M059J (cell line): ENCODE results near the gene USP34. TPM values are rescaled to one million over a fixed set of nuclear protein-coding genes. Genes with fewer than 3 reads are reported as not detected.
"Not testable (repeated sequence)": the region's sequence is repeated elsewhere in the genome, so short reads cannot be mapped to it uniquely, and the experiment has no call there.

Experiments
- DNase-seq: peaks from one replicate; pipeline ENCODE4 v3.0.0-alpha.2; 2012; ENCODE audit warnings: low read depth
- total RNA-seq: library from RNA; depleted of rRNA; stranded (reverse); fragments of >200 nt; shearing (Covaris generic); gene quantifications from 2 replicates; pipeline ENCODE4 v1.2.3, GENCODE V29; 2014

USP34 gene
- total RNA-seq, 1 experiment from 2014 or later = 60.7 TPM

- DNase-seq = no peak
Measured at GRCh38 chr2:61185231-61185728, 285.6 kb downstream of the USP34 start.

GRCh38 chr2:61184263-61184662 is 286.6 kb downstream of the USP34 start:
- no peak for DNase-seq

GRCh38 chr2:61183795-61184194 is 287.1 kb downstream of the USP34 start:
- no peak for DNase-seq

- no peak for DNase-seq
Measured at GRCh38 chr2:61182059-61182383, 288.9 kb downstream of the USP34 start.

GRCh38 chr2:61181382-61182058 is 289.4 kb downstream of the USP34 start:
- no peak for DNase-seq

GRCh38 chr2:61180686-61181085 is 290.2 kb downstream of the USP34 start:
- no peak for DNase-seq

- DNase-seq = peak; percentile 42
Measured at GRCh38 chr2:61179701-61180639, 290.9 kb downstream of the USP34 start.

GRCh38 chr2:61178603-61179545 is 292.0 kb downstream of the USP34 start:
- peak; percentile 14 for DNase-seq

- DNase-seq = peak; percentile 18
Measured at GRCh38 chr2:61177727-61178549, 292.9 kb downstream of the USP34 start.

- DNase-seq = peak; percentile 90
Measured at GRCh38 chr2:61176755-61177726, 293.8 kb downstream of the USP34 start.

GRCh38 chr2:61175036-61175435 is 295.9 kb downstream of the USP34 start:
- no peak for DNase-seq

GRCh38 chr2:61173116-61173515 is 297.8 kb downstream of the USP34 start:
- no peak for DNase-seq

GRCh38 chr2:61172671-61173070 is 298.2 kb downstream of the USP34 start:
- no peak for DNase-seq

- DNase-seq = no peak
Measured at GRCh38 chr2:61167579-61167978, 303.3 kb downstream of the USP34 start.

- DNase-seq = no peak
Measured at GRCh38 chr2:61165946-61166345, 304.9 kb downstream of the USP34 start.

GRCh38 chr2:61165082-61165481 is 305.8 kb downstream of the USP34 start:
- DNase-seq = not testable (repeated sequence)

- DNase-seq = no peak
Measured at GRCh38 chr2:61162721-61163120, 308.2 kb downstream of the USP34 start.

GRCh38 chr2:61161888-61162287 is 309.0 kb downstream of the USP34 start, which contains the start of gene C2orf74:
TSS of gene C2orf74 (plus strand) at chr2:61162188. CDS start at chr2:61162515, 327 bp downstream.
- DNase-seq = no peak

GRCh38 chr2:61158356-61158955 is 312.4 kb downstream of the USP34 start:
- DNase-seq = no peak
